Caco-2 (cell line): ENCODE results near the gene RAB29. TPM values are rescaled to one million over a fixed set of nuclear protein-coding genes. Genes with fewer than 3 reads are reported as not detected.
"Not testable (repeated sequence)": the region's sequence is repeated elsewhere in the genome, so short reads cannot be mapped to it uniquely, and the experiment has no call there.

ENCODE experiments used
- BruUV-seq: library from RNA; stranded (reverse); fragments of 400-500 nt; replicated peaks from 2 replicates; lab custom pipeline; 2021; lab: Mats Ljungman, UMichigan
- CTCF ChIA-PET: fragments of 300-600 bp; sonication (Branson Sonifier 250); formaldehyde crosslinking; loops from one replicate; lab custom pipeline; 2022; ENCODE audit warnings: antibody characterized with exemption; lab: Charles Lee
- POLR2A ChIA-PET: fragments of 300-600 bp; sonication (Branson Sonifier 250); formaldehyde crosslinking; loops from one replicate; lab custom pipeline; 2022; ENCODE audit warnings: antibody characterized with exemption; lab: Charles Lee
- DNase-seq, 2 experiments: peaks; one replicate each; pipeline versions ENCODE4 v3.0.0 to v3.0.0-alpha.2; 2020 to 2022
- H3K27me3 ChIP-seq: replicated peaks from 2 replicates; pipeline ENCODE4 v1.6.0; 2011; ENCODE audit warnings: low read length; ENCODE audit not compliant: control insufficient read depth, insufficient read depth
- H3K36me3 ChIP-seq: 2 replicates; pipeline ENCODE4 v1.5.1; 2011; ENCODE audit warnings: low read length; ENCODE audit not compliant: control insufficient read depth, insufficient read depth
- H3K4me1 ChIP-seq: fragments of 250-450 bp; sonication (Bioruptor Pico); 2 replicates; pipeline ENCODE4 v1.5.1; 2020; ENCODE audit warnings: mild to moderate bottlenecking
- H3K4me3 ChIP-seq: 2 replicates; pipeline ENCODE4 v1.5.1; 2011; ENCODE audit warnings: low read depth, mild to moderate bottlenecking, control low read depth, low read length
- H3K9me3 ChIP-seq: fragments of 250-450 bp; sonication (Bioruptor Pico); 2 replicates; pipeline ENCODE4 v1.5.1; 2020; ENCODE audit warnings: mild to moderate bottlenecking, moderate library complexity
- H3K27ac Mint-ChIP-seq: one replicate; pipeline ENCODE4 v1.8.0; 2022; ENCODE audit warnings: mixed read lengths; ENCODE audit not compliant: unreplicated experiment
- H3K27me3 Mint-ChIP-seq: one replicate; pipeline ENCODE4 v1.8.0; 2022; ENCODE audit warnings: mixed read lengths; ENCODE audit not compliant: insufficient read depth, unreplicated experiment
- H3K36me3 Mint-ChIP-seq: one replicate; pipeline ENCODE4 v1.8.0; 2022; ENCODE audit warnings: mild to moderate bottlenecking, mixed read lengths; ENCODE audit not compliant: insufficient read depth, unreplicated experiment
- H3K4me1 Mint-ChIP-seq: one replicate; pipeline ENCODE4 v1.8.0; 2022; ENCODE audit warnings: low read depth, mixed read lengths; ENCODE audit not compliant: unreplicated experiment
- H3K4me3 Mint-ChIP-seq: one replicate; pipeline ENCODE4 v1.8.0; 2022; ENCODE audit warnings: mild to moderate bottlenecking, moderate library complexity, mixed read lengths; ENCODE audit not compliant: unreplicated experiment
- H3K9me3 Mint-ChIP-seq: one replicate; pipeline ENCODE4 v1.8.0; 2022; ENCODE audit warnings: mixed read lengths; ENCODE audit not compliant: unreplicated experiment
- CTCF ChIP-seq, 2 experiments: fragments of 200-600 bp in 1 of 2; IDR thresholded peaks; 1 replicate in 1 of 2; 2 replicates in 1 of 2; pipeline versions ENCODE4 v1.5.1 to v1.8.0; 2011 to 2022; ENCODE audit warnings: antibody characterized with exemption in 1 of 2, control low read depth in 1 of 2, inconsistent platforms in 1 of 2, low read depth in 1 of 2, low read length in 1 of 2, mild to moderate bottlenecking in 1 of 2, moderate library complexity in 1 of 2; ENCODE audit not compliant: insufficient read depth in 1 of 2, severe bottlenecking in 1 of 2, unreplicated experiment in 1 of 2
- intact Hi-C: fragments of 100-400 bp; cut with micrococcal nuclease; formaldehyde crosslinking; loops from one replicate; pipeline ENCODE4 v1.10.0; 2022; ENCODE audit not compliant: unreplicated experiment
- total RNA-seq: library from RNA; stranded (reverse); gene quantifications from 2 replicates; pipeline ENCODE4 v1.2.3, GENCODE V29; 2022

RAB29 gene
- total RNA-seq, 1 experiment from 2014 or later = 11.0 TPM

- CTCF ChIA-PET = no interaction called here
- H3K4me1 ChIP-seq = no peaks in the 10 kb centered on the region; the same call in 1 of the 2 replicates
- no TSS peak for BruUV-seq
Observed at GRCh38 chr1:205725514-205725913, 49.8 kb downstream of the RAB29 start.

GRCh38 chr1:205720740-205721139, 54.5 kb downstream of the RAB29 start:
- DNase-seq, H3K4me3 ChIP-seq, BruUV-seq, H3K36me3 ChIP-seq, H3K27ac Mint-ChIP-seq, H3K9me3 ChIP-seq, H3K27me3 ChIP-seq, intact Hi-C loops, H3K4me1 ChIP-seq, H3K4me3 Mint-ChIP-seq, POLR2A ChIA-PET, H3K27me3 Mint-ChIP-seq, H3K4me1 Mint-ChIP-seq, H3K9me3 Mint-ChIP-seq: not testable (repeated sequence)
- peaks cover 93% of the 10 kb centered on the region for H3K36me3 Mint-ChIP-seq
- CTCF ChIA-PET = interaction anchor here (0.6 kb wide), 1 partner anchor 18 kb away, joined by 3 read pairs; no protein-coding TSS in a partner anchor

More at GRCh38 chr1:205725514-205725913, 49.8 kb downstream of the RAB29 start:
- H3K27ac Mint-ChIP-seq = no peak overlapping the region
- Histone ChIP-seq H3K27me3 (no peaks in the 10 kb centered on the region), H3K4me3 (no peak overlapping the region), H3K9me3 (no peaks in the 10 kb centered on the region), H3K36me3 (no peaks in the 10 kb centered on the region; the same call in none of the 2 replicates)
- H3K4me3 Mint-ChIP-seq = no peak overlapping the region
- intact Hi-C loops = no loop called here
- POLR2A ChIA-PET = no interaction called here
- peaks cover 2% of the 10 kb centered on the region for H3K4me1 Mint-ChIP-seq
- peaks cover 86% of the 10 kb centered on the region for H3K36me3 Mint-ChIP-seq
- H3K27me3 Mint-ChIP-seq = no peaks in the 10 kb centered on the region
- no peaks in the 10 kb centered on the region for H3K9me3 Mint-ChIP-seq
- no peak for DNase-seq
- TF ChIP-seq CTCF (IDR thresholded peaks at IDR 0.05; ENCODE audit: insufficient read depth in 1 of 2, low read depth in 1 of 2, low read length in 1 of 2, severe bottlenecking in 1 of 2, unreplicated experiment in 1 of 2) = no peak

GRCh38 chr1:205719762-205720161, 55.5 kb downstream of the RAB29 start:
- no peaks in the 10 kb centered on the region for H3K9me3 ChIP-seq
- H3K36me3 ChIP-seq = no peaks in the 10 kb centered on the region; the same call in none of the 2 replicates
- no peaks in the 10 kb centered on the region for H3K4me1 ChIP-seq
- H3K4me1 Mint-ChIP-seq = no peaks in the 10 kb centered on the region
- no peaks in the 10 kb centered on the region for H3K27me3 Mint-ChIP-seq
- peaks cover 93% of the 10 kb centered on the region for H3K36me3 Mint-ChIP-seq
- no TSS peak for BruUV-seq
- POLR2A ChIA-PET = no interaction called here
- TF ChIP-seq CTCF (IDR thresholded peaks at IDR 0.05; ENCODE audit: insufficient read depth in 1 of 2, low read depth in 1 of 2, low read length in 1 of 2, severe bottlenecking in 1 of 2, unreplicated experiment in 1 of 2) = no peak
- CTCF ChIA-PET = interaction anchor here (0.6 kb wide), 1 partner anchor 8 kb away, joined by 3 read pairs; no protein-coding TSS in a partner anchor
- no peak overlapping the region for H3K4me3 ChIP-seq
- intact Hi-C loops = no loop called here
- no peak for DNase-seq
- no peaks in the 10 kb centered on the region for H3K9me3 Mint-ChIP-seq
- no peak overlapping the region for H3K4me3 Mint-ChIP-seq
- no peaks in the 10 kb centered on the region for H3K27me3 ChIP-seq
- H3K27ac Mint-ChIP-seq = no peak overlapping the region
